ENCODE measurements around the gene KLHL36.

DNA sequence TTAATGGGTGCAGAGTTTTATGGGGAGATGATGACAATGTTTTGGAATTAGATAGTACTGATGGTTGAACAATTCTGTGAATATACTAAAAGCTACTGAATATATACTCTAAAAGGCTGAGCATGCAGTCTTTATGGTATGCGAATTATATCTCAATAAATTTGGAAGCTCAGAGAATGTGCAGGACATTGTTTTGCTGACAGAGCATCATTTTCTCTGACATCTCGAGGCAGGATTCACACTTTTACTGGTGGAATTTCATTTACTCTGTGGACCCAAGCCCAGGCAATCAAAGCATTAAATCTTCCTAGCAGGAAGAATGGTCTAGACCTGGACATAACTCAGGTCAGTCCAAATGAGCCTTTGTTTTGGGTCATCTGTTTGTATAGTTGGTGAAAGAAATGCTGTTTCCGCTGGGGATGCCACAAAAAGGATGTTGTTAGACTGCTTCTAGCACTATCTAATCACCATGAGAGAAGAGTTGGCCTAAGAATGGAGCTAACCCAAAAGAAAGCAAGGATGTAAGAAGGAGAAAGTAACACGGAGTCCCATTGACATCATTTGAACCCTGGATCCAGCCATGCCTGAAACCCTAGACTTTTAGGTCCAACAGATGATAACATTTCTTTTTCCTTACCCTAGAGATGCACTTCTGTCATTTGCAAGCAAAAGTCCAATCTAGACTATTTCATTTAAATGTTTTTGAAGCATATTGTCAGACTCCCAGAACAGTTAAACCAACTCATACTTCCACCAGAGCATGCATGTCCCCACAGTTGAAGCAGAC lies 32.7 kb downstream of the KLHL36 start:
- TF ChIP-seq, protein P1, sequence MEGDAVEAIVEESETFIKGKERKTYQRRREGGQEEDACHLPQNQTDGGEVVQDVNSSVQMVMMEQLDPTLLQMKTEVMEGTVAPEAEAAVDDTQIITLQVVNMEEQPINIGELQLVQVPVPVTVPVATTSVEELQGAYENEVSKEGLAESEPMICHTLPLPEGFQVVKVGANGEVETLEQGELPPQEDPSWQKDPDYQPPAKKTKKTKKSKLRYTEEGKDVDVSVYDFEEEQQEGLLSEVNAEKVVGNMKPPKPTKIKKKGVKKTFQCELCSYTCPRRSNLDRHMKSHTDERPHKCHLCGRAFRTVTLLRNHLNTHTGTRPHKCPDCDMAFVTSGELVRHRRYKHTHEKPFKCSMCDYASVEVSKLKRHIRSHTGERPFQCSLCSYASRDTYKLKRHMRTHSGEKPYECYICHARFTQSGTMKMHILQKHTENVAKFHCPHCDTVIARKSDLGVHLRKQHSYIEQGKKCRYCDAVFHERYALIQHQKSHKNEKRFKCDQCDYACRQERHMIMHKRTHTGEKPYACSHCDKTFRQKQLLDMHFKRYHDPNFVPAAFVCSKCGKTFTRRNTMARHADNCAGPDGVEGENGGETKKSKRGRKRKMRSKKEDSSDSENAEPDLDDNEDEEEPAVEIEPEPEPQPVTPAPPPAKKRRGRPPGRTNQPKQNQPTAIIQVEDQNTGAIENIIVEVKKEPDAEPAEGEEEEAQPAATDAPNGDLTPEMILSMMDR (conservative IDR thresholded peaks at IDR 0.05; ENCODE audit: low read length): no peak
- TF ChIP-seq EZH2phosphoT487 (IDR thresholded peaks at IDR 0.05; ENCODE audit: borderline replicate concordance): no peak

Data from Loucy (cell line).